ENCODE data around the gene APLP1.
"Not testable (repeated sequence)": the region's sequence is repeated elsewhere in the genome, so short reads cannot be mapped to it uniquely, and the experiment has no call there.

APLP1 gene

GRCh38 chr19:35860436-35860817, 7.9 kb upstream of the APLP1 start:
- no peak overlapping the region for H3K4me3 Mint-ChIP-seq
- ATAC-seq (replicated peaks) = no peak
- no peaks in the 10 kb centered on the region for H3K36me3 Mint-ChIP-seq (ENCODE audit: insufficient read depth)
- no peaks in the 10 kb centered on the region for H3K9me3 Mint-ChIP-seq
- H3K27me3 Mint-ChIP-seq = peaks cover 44 to 87% of the 10 kb centered on the region in 2 donors
- H3K27ac Mint-ChIP-seq = no peak overlapping the region
- H3K4me1 Mint-ChIP-seq (ENCODE audit: low read depth in 2 of 2) = peaks cover 8 to 10% of the 10 kb centered on the region in 2 donors
- no peak for DNase-seq

DNA sequence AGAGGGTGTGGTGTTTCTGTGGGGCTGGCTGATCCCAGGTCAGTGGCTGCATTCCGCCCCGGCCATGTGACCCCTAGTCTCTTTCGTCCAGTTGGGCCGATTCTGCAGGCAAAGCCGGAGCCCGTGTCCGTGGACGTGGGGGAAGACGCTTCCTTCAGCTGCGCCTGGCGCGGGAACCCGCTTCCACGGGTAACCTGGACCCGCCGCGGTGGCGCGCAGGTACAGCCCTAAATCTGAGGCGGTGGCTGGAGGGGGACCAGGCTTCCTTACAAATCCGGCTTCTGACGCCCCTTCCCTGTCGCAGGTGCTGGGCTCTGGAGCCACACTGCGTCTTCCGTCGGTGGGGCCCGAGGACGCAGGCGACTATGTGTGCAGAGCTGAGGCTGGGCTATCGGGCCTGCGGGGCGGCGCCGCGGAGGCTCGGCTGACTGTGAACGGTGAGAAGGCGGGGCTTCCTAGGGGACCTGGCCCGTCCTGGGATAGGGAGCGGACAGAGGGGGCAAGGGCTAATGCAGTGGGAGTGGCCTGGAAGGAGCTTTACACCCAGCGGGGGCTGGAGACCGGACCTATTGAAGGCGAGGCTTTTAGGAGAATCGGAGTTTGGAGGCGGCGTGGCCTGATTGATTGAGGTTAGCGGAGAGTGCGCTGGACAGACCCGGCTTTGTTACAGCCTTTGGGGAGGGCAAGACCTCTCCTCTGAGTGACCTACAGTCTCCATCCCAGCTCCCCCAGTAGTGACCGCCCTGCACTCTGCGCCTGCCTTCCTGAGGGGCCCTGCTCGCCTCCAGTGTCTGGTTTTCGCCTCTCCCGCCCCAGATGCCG, 7.3 kb upstream of the APLP1 start:
- peaks cover 8 to 10% of the 10 kb centered on the region in 2 donors for H3K4me1 Mint-ChIP-seq (ENCODE audit: low read depth in 2 of 2)
- no peak overlapping the region for H3K4me3 Mint-ChIP-seq
- H3K27ac Mint-ChIP-seq = no peak overlapping the region
- H3K36me3 Mint-ChIP-seq (ENCODE audit: insufficient read depth) = no peaks in the 10 kb centered on the region
- ATAC-seq (replicated peaks) = no peak
- H3K9me3 Mint-ChIP-seq = no peaks in the 10 kb centered on the region
- H3K27me3 Mint-ChIP-seq = peaks cover 42 to 87% of the 10 kb centered on the region in 2 donors
- no peak for DNase-seq

- ATAC-seq (replicated peaks) = no peak
- Mint-ChIP-seq H3K9me3 (no peaks in the 10 kb centered on the region), H3K27me3 (peaks cover 48 to 94% of the 10 kb centered on the region in 2 donors), H3K4me1 (ENCODE audit: low read depth in 2 of 2) (peaks cover 5 to 10% of the 10 kb centered on the region in 2 donors), H3K36me3 (ENCODE audit: insufficient read depth) (no peaks in the 10 kb centered on the region), H3K4me3 (no peak overlapping the region), H3K27ac (no peak overlapping the region)
- no peak for DNase-seq
Measured at GRCh38 chr19:35861640-35862160, 6.7 kb upstream of the APLP1 start.

DNA sequence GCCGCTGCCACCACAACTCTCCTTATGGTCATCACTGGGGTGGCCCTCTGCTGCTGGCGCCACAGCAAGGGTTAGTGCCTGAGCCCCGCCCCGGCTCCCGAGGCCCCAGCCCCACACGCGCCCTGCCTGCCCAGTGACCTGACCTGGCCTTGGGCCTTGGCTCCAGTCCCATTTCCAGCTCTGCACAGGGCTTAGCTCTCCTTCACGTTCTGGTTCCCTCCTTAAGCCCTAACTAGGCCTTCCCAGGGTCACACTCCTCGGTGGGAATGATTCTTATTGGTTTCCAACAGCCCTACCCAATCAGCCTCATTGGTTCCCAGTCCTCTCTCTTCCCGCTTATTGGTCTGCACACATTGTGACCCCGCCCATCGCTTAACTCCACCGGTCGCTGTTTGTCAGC, 5.8 kb upstream of the APLP1 start:
- H3K27me3 Mint-ChIP-seq = peaks cover 49 to 95% of the 10 kb centered on the region in 2 donors
- H3K36me3 Mint-ChIP-seq (ENCODE audit: insufficient read depth) = no peaks in the 10 kb centered on the region
- DNase-seq (no peak), ATAC-seq (replicated peaks) (no peak)
- H3K4me3 Mint-ChIP-seq = no peak overlapping the region
- H3K9me3 Mint-ChIP-seq = no peaks in the 10 kb centered on the region
- peaks cover 0 to 7% of the 10 kb centered on the region in 2 donors for H3K4me1 Mint-ChIP-seq (ENCODE audit: low read depth in 2 of 2)
- no peak overlapping the region for H3K27ac Mint-ChIP-seq

DNA sequence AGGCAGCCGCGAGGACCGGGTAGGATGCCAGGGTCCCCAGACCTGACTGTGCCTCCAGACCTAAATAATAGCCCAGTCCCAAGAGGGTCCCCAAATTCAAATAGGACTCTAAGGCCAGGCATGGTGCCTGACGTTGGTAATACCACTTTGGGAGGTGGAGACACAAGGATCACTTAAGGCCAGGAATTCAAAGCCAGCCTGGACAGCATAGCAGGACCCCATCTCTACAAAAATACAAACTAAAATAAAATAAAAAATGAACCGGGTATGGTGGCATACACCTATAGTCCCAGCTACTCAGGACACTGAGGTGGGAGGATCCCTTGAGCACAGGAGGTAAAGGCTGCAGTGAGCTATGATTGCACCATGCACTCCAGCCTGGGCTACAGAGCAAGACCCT, 5.4 kb upstream of the APLP1 start:
- Mint-ChIP-seq H3K36me3 (ENCODE audit: insufficient read depth) (no peaks in the 10 kb centered on the region), H3K4me3 (no peak overlapping the region), H3K27me3 (peaks cover 49 to 95% of the 10 kb centered on the region in 2 donors), H3K27ac (no peak overlapping the region), H3K4me1 (ENCODE audit: low read depth in 2 of 2) (peaks cover 0 to 8% of the 10 kb centered on the region in 2 donors), H3K9me3 (no peaks in the 10 kb centered on the region)
- no peak for DNase-seq
- no peak for ATAC-seq (replicated peaks)

DNA sequence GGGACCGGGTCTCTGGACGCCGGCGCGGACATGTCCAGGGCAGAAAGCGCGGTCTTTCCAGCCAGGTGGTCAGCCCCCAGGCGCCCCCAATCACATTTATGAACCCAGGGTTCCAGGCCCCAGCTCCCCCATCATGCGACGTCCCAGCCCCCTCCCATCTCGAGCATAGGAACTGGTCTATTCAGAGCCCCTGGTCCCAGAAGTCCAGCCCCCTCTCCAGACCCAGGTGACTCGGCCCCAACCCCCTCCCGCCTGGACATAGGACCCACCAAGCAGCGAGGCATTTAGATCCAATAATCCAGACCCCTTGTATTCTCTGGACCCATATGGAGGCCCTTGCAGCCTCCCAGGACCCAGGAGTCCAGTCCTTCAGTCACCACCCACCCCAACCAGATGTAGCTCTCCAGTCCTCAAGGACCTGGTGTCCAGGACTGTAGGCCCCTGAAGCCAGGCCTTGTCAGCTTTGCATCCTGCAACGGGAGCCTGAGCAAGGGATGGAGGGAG, 501 bp downstream of the APLP1 start:
- ATAC-seq (replicated peaks) = no peak
- H3K4me1 Mint-ChIP-seq (ENCODE audit: low read depth in 2 of 2) = peaks cover 14% of the 10 kb centered on the region in 2 donors
- peaks cover 3% of the 10 kb centered on the region for H3K36me3 Mint-ChIP-seq (ENCODE audit: insufficient read depth)
- no peaks in the 10 kb centered on the region for H3K9me3 Mint-ChIP-seq
- DNase-seq = no peak
- H3K4me3 Mint-ChIP-seq = peak overlapping the region; percentile 64 to 80
- no peak overlapping the region for H3K27ac Mint-ChIP-seq
- H3K27me3 Mint-ChIP-seq = peaks cover 48 to 89% of the 10 kb centered on the region in 2 donors

DNA sequence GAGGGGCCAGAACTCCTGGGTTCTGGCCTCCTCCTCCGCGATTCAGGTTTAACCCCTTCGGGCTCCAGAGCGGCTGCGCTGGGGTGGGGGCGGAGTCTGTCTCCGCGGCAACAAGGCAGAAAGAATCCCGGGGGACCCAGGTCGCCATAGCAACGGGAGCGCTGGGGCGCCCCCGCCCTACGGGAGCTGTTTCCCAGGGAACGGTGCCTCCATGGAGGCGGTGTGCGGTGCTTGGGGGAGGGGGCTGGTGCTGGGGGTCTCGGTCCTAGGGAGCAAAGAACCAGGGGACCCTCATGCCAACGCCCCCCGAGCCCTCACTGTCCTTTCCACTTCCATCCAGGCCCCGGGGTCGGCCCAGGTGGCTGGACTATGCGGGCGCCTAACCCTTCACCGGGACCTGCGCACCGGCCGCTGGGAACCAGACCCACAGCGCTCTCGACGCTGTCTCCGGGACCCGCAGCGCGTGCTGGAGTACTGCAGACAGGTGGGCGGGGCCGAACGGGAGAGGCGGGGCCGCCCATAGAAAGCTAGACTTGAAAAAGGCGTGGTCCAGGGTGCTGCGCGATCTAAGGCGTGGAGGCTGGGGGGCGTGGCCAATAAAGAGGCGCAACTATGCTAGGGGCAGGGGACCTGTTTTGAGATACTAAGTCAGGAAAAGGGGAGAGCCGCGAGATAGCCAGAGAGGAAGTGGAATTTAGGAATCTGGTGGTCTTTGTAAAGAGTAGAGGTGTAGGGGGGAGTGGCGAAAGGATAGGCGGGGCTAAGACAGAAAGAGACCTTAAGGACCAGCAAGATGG, 1.2 kb downstream of the APLP1 start:
- Mint-ChIP-seq H3K27me3 (peaks cover 48 to 89% of the 10 kb centered on the region in 2 donors), H3K27ac (peak overlapping the region in 1 of 2 donors; percentile 9), H3K4me3 (peak overlapping the region; percentile 64 to 80), H3K36me3 (ENCODE audit: insufficient read depth) (peaks cover 3% of the 10 kb centered on the region), H3K9me3 (no peaks in the 10 kb centered on the region), H3K4me1 (ENCODE audit: low read depth in 2 of 2) (peaks cover 14% of the 10 kb centered on the region in 2 donors)
- ATAC-seq (replicated peaks) (peak; percentile 89), DNase-seq (peak; percentile 67 to 73 (median 67))

- H3K36me3 Mint-ChIP-seq (ENCODE audit: insufficient read depth); ATAC-seq (replicated peaks); DNase-seq; H3K9me3 Mint-ChIP-seq: not testable (repeated sequence)
- Mint-ChIP-seq H3K27ac (peak overlapping the region in 1 of 2 donors; percentile 9), H3K4me1 (ENCODE audit: low read depth in 2 of 2) (peaks cover 14% of the 10 kb centered on the region in 2 donors), H3K4me3 (peak overlapping the region; percentile 64 to 80), H3K27me3 (peaks cover 46 to 87% of the 10 kb centered on the region in 2 donors)
Measured at GRCh38 chr19:35870124-35870736, 1.9 kb downstream of the APLP1 start.

DNA sequence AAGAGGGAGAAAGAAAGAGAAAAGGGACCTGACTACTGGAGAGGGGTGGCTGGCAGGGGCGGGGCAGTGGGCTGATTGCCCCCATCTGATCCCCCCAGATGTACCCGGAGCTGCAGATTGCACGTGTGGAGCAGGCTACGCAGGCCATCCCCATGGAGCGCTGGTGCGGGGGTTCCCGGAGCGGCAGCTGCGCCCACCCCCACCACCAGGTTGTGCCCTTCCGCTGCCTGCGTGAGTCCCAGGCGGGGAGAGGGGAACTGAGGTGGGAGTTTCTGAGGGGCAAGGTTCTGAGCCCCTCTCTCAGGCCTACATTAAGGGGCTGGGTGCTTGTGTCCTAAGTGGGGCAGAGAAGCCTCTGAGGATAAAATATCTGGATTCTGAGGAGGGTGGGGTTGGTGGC, 2.4 kb downstream of the APLP1 start:
- Mint-ChIP-seq H3K36me3 (ENCODE audit: insufficient read depth) (peaks cover 3% of the 10 kb centered on the region), H3K27me3 (peaks cover 46 to 84% of the 10 kb centered on the region in 2 donors), H3K27ac (no peak overlapping the region), H3K9me3 (no peaks in the 10 kb centered on the region), H3K4me1 (ENCODE audit: low read depth in 2 of 2) (peaks cover 14% of the 10 kb centered on the region in 2 donors), H3K4me3 (no peak overlapping the region)
- ATAC-seq (replicated peaks) = no peak
- DNase-seq = no peak

DNA sequence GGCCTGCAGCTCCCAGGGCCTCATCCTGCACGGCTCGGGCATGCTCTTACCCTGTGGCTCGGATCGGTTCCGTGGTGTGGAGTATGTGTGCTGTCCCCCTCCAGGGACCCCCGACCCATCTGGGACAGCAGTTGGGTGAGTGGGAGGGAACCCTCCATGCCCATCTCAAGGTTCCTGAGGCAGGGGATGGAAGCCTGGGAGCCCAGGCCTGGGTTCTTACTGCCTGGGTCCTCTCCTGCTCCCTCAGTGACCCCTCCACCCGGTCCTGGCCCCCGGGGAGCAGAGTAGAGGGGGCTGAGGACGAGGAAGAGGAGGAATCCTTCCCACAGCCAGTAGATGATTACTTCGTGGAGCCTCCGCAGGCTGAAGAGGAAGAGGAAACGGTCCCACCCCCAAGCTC, 3.2 kb downstream of the APLP1 start:
- Mint-ChIP-seq H3K4me3 (no peak overlapping the region), H3K27me3 (peaks cover 40 to 84% of the 10 kb centered on the region in 2 donors), H3K36me3 (ENCODE audit: insufficient read depth) (peaks cover 3% of the 10 kb centered on the region), H3K4me1 (ENCODE audit: low read depth in 2 of 2) (peaks cover 14% of the 10 kb centered on the region in 2 donors), H3K27ac (no peak overlapping the region), H3K9me3 (no peaks in the 10 kb centered on the region)
- ATAC-seq (replicated peaks) (no peak), DNase-seq (no peak)

DNA sequence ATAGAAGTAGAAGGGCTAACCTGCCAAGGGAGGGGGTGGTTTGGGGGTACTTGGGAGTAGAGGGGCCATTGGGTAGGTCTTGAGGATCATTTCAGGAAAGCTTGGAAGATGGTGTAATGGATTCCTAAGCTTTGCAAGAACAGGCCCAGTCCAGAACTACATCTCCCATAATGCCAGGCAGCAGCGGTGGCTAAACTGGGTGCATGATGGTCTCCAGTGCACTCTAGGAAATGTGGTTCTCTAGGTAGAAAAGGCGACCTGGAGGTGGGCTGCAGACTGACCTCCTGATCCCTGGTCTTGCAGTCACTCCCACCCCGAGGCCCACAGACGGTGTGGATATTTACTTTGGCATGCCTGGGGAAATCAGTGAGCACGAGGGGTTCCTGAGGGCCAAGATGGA, 3.8 kb downstream of the APLP1 start:
- Mint-ChIP-seq H3K4me1 (ENCODE audit: low read depth in 2 of 2) (peaks cover 14% of the 10 kb centered on the region in 2 donors), H3K4me3 (no peak overlapping the region), H3K9me3 (no peaks in the 10 kb centered on the region), H3K27me3 (peaks cover 38 to 83% of the 10 kb centered on the region in 2 donors), H3K36me3 (ENCODE audit: insufficient read depth) (peaks cover 3% of the 10 kb centered on the region), H3K27ac (no peak overlapping the region)
- DNase-seq (no peak), ATAC-seq (replicated peaks) (no peak)

- H3K27me3 Mint-ChIP-seq = peaks cover 48 to 88% of the 10 kb centered on the region in 2 donors
- peaks cover 3% of the 10 kb centered on the region for H3K36me3 Mint-ChIP-seq (ENCODE audit: insufficient read depth)
- peaks cover 9% of the 10 kb centered on the region in 2 donors for H3K4me1 Mint-ChIP-seq (ENCODE audit: low read depth in 2 of 2)
- H3K9me3 Mint-ChIP-seq = no peaks in the 10 kb centered on the region
- no peak overlapping the region for H3K27ac Mint-ChIP-seq
- H3K4me3 Mint-ChIP-seq = no peak overlapping the region
- no peak for DNase-seq
- ATAC-seq (replicated peaks) = no peak
Measured at GRCh38 chr19:35874392-35874930, 6.1 kb downstream of the APLP1 start.

DNA sequence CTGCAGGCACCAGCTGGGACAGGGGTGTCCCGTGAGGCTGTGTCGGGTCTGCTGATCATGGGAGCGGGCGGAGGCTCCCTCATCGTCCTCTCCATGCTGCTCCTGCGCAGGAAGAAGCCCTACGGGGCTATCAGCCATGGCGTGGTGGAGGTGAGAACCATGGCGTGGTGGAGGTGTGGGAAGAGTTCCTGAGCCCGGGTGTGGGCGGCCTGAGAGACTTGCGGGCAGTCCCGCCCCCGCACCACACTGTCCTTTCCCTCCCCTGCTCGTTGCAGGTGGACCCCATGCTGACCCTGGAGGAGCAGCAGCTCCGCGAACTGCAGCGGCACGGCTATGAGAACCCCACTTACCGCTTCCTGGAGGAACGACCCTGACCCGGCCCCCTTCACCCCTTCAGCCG, 10.7 kb downstream of the APLP1 start:
- no peak for DNase-seq
- Mint-ChIP-seq H3K27me3 (peaks cover 31 to 60% of the 10 kb centered on the region in 2 donors), H3K9me3 (no peaks in the 10 kb centered on the region), H3K27ac (no peak overlapping the region), H3K36me3 (ENCODE audit: insufficient read depth) (no peaks in the 10 kb centered on the region), H3K4me3 (no peak overlapping the region), H3K4me1 (ENCODE audit: low read depth in 2 of 2) (peaks cover 9 to 11% of the 10 kb centered on the region in 2 donors)
- ATAC-seq (replicated peaks) = no peak

Data from effector memory CD8-positive, alpha-beta T cell (primary cell).